Natural killer cell treated with Interleukin-12 subunit alpha and Interleukin-12 subunit beta and Interleukin-15 and Interleukin-18, amount 100 ng/mL, for 72 hours (primary cell): ENCODE data around the gene ME1. TPM values are rescaled to one million over a fixed set of nuclear protein-coding genes. Genes with fewer than 3 reads are reported as not detected.
"Not testable (repeated sequence)": the region's sequence is repeated elsewhere in the genome, so short reads cannot be mapped to it uniquely, and the experiment has no call there.

ENCODE experiments used
- ATAC-seq, 2 donors: fragments of 150-1000 bp; cut with Tn5 transposase in 1 of 2; sonication (Bioruptor Pico), chemical (Tn5 transposase) in 1 of 2; 2 replicates each; pipeline ENCODE4 v1.10.0; 2021
- DNase-seq: peaks from one replicate; pipeline ENCODE4 v3.0.0; 2022; ENCODE audit warnings: low spot score
- H3K27ac Mint-ChIP-seq, 2 donors: 1 replicate in 1 of 2; 2 replicates in 1 of 2; pipeline ENCODE4 v1.8.0; 2022; ENCODE audit warnings: mixed read lengths in 2 of 2, mild to moderate bottlenecking in 1 of 2, moderate library complexity in 1 of 2
- H3K27me3 Mint-ChIP-seq, 2 donors: 1 replicate in 1 of 2; 2 replicates in 1 of 2; pipeline ENCODE4 v1.8.0; 2022; ENCODE audit warnings: mixed read lengths in 2 of 2
- H3K36me3 Mint-ChIP-seq: one replicate; pipeline ENCODE4 v1.8.0; 2022; ENCODE audit warnings: mixed read lengths
- H3K4me1 Mint-ChIP-seq, 2 donors: 1 replicate in 1 of 2; 2 replicates in 1 of 2; pipeline ENCODE4 v1.8.0; 2022; ENCODE audit warnings: low read depth in 2 of 2, mixed read lengths in 2 of 2, mild to moderate bottlenecking in 1 of 2
- H3K4me3 Mint-ChIP-seq: one replicate; pipeline ENCODE4 v1.8.0; 2022; ENCODE audit warnings: mixed read lengths
- H3K9me3 Mint-ChIP-seq: 2 replicates; pipeline ENCODE4 v1.8.0; 2022; ENCODE audit warnings: mixed read lengths
- total RNA-seq, 2 donors: library from RNA; stranded (reverse); gene quantifications; one replicate each; pipeline ENCODE4 v1.2.3, GENCODE V29; 2022

ME1 gene
- total RNA-seq, 2 donors from 2014 or later: 1.3 to 1.7 TPM

DNA sequence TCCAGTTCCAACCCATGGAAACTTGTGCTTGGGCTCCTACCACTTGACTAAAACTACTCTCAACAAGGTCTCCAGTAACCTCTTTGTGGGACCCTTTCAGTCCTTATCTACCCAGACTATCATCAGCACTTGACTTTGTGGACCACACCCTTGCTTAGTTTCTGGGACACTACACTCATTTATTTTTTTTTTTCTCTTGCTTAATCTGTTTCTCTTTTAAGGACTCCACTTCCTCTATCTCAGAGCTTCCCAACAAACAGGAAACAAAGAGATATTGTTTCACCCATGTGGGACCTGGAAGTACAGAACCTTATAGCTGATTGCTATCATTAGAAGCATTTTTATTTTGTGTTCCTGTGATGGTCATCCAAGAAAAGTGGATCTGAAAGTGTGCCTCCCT is 28.8 kb upstream of the ME1 start:
- no peaks in the 10 kb centered on the region for H3K27me3 Mint-ChIP-seq
- H3K9me3 Mint-ChIP-seq: no peaks in the 10 kb centered on the region
- H3K4me3 Mint-ChIP-seq: no peak overlapping the region
- no peak for DNase-seq
- ATAC-seq: no peak
- no peaks in the 10 kb centered on the region for H3K36me3 Mint-ChIP-seq
- H3K27ac Mint-ChIP-seq: no peak overlapping the region
- peaks cover 0 to 4% of the 10 kb centered on the region in 2 donors for H3K4me1 Mint-ChIP-seq

DNA sequence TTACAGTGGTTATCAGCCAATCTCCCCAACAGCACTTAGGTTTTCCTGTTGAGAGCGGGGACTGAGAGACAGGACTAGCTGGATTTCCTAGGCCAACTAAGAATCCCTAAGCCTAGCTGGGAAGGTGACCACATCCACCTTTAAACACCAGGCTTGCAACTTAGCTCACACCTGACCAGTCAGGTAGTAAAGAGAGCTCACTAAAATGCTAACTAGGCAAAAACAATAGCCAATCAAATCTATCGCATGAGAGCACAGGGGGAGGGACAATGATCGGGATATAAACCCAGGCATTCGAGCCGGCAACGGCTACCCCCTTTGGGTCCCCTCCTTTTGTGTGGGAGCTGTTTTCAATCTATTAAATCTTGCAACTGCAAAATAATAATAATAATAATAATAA is 19.2 kb upstream of the ME1 start:
- not testable (repeated sequence) for H3K4me1 Mint-ChIP-seq, ATAC-seq, H3K36me3 Mint-ChIP-seq, H3K9me3 Mint-ChIP-seq, H3K27ac Mint-ChIP-seq, DNase-seq, H3K27me3 Mint-ChIP-seq, H3K4me3 Mint-ChIP-seq

- H3K9me3 Mint-ChIP-seq, H3K36me3 Mint-ChIP-seq, H3K27ac Mint-ChIP-seq, H3K4me1 Mint-ChIP-seq, ATAC-seq, H3K4me3 Mint-ChIP-seq, DNase-seq: not testable (repeated sequence)
- H3K27me3 Mint-ChIP-seq: peaks cover 3 to 11% of the 10 kb centered on the region in 2 donors
Observed at GRCh38 chr6:83444086-83444699, 13.3 kb upstream of the ME1 start.

DNA sequence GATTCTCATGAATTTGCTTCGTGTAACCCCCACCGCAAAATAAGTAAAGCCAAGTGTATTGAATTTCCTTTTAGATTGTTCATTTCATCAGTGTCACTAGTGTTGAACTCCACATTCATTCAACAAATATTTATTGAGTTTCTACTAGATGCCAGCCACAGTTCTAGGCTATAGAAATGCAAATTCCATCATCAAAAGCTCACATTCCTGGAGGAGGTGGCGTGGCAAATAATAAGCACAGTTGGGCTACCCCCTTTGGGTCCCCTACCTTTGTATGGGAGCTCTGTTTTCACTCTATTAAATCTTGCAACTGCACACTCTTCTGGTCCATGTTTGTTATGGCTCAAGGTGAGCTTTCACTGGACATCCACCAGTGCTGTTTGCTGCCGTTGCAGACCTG is 12.7 kb upstream of the ME1 start:
- H3K27ac Mint-ChIP-seq: no peak overlapping the region
- ATAC-seq: no peak
- no peak overlapping the region for H3K4me3 Mint-ChIP-seq
- no peak for DNase-seq
- peaks cover 5 to 7% of the 10 kb centered on the region in 2 donors for H3K4me1 Mint-ChIP-seq
- no peaks in the 10 kb centered on the region for H3K36me3 Mint-ChIP-seq
- peaks cover 3 to 11% of the 10 kb centered on the region in 2 donors for H3K27me3 Mint-ChIP-seq
- no peaks in the 10 kb centered on the region for H3K9me3 Mint-ChIP-seq

DNA sequence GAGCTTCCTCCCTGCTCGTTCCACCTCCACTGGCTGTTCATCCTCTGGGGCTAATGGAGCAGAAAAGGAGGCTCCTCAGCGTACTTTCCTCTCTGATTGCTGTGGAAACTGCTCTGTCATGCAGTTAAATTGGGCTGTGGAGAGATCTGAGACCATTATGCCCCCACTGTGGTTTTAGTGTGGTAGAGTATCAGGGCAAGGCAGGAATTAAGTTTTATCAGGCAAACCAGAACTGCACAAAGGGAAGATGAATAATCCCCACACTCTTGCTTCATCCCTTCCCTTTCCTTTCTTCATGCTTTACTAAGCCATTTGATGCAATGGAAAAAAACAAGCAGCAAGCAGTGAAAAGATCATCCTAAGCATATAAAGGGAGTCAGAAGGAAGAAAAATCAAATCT is 11.9 kb upstream of the ME1 start:
- Mint-ChIP-seq H3K4me1 (peaks cover 5 to 7% of the 10 kb centered on the region in 2 donors), H3K27ac (no peak overlapping the region), H3K4me3 (no peak overlapping the region), H3K36me3 (no peaks in the 10 kb centered on the region), H3K9me3 (no peaks in the 10 kb centered on the region), H3K27me3 (peaks cover 3 to 11% of the 10 kb centered on the region in 2 donors)
- DNase-seq (no peak), ATAC-seq (no peak)

DNA sequence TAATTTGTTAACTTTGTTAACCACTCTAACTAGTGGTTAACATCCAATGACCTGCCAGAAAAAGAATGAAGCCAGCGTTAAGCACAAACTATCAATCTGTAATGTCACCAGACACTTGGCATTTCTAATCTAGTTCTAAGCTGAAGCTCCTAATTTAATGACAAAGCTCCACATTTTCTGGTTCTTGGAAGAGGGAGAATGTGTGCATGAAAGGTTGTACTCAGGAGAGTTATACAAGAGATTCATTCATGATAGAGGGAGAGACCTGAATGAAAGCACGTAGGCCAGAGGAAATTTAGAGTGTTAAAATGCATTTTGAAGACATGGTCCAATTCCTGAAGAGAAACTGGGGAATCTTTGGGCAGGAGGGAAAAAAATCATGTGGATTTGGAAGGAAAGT is 8.3 kb upstream of the ME1 start:
- Mint-ChIP-seq H3K27me3 (peaks cover 3 to 19% of the 10 kb centered on the region in 2 donors), H3K4me1 (peaks cover 5% of the 10 kb centered on the region in 2 donors), H3K36me3 (no peaks in the 10 kb centered on the region), H3K27ac (no peak overlapping the region), H3K4me3 (no peak overlapping the region), H3K9me3 (no peaks in the 10 kb centered on the region)
- DNase-seq (no peak), ATAC-seq (no peak)

GRCh38 chr6:83436674-83437073 is 5.8 kb upstream of the ME1 start:
- H3K27ac Mint-ChIP-seq: no peak overlapping the region
- H3K36me3 Mint-ChIP-seq: no peaks in the 10 kb centered on the region
- H3K4me1 Mint-ChIP-seq: peaks cover 0 to 3% of the 10 kb centered on the region in 2 donors
- no peaks in the 10 kb centered on the region for H3K9me3 Mint-ChIP-seq
- no peak for ATAC-seq
- no peak for DNase-seq
- peaks cover 3 to 12% of the 10 kb centered on the region in 2 donors for H3K27me3 Mint-ChIP-seq
- no peak overlapping the region for H3K4me3 Mint-ChIP-seq

DNA sequence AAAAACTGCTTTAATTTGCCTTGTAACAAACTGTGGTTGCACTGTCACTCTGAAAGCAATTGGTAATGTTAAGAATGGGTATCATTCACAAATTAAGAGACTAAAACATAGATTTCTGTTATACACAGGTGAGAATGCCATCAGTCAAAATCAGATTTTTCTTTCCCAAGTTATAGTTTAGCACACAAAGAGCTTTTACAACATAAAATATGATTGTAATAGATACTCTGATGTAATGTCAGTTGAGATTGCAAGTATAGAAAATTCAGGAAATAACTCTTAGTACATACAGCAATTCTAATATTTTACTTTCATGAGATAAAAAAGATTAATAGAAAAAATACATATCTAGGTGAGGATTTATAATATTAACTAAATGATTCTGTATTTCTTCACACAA is 2.3 kb upstream of the ME1 start:
- Mint-ChIP-seq H3K36me3 (no peaks in the 10 kb centered on the region), H3K27me3 (peaks cover 0 to 8% of the 10 kb centered on the region in 2 donors), H3K4me1 (peaks cover 8 to 12% of the 10 kb centered on the region in 2 donors), H3K27ac (no peak overlapping the region), H3K9me3 (no peaks in the 10 kb centered on the region), H3K4me3 (no peak overlapping the region)
- no peak for ATAC-seq
- no peak for DNase-seq

GRCh38 chr6:83432636-83433035 is 1.8 kb upstream of the ME1 start:
- Mint-ChIP-seq H3K36me3 (no peaks in the 10 kb centered on the region), H3K27ac (peak overlapping the region in 1 of 2 donors; percentile 69), H3K4me1 (peaks cover 8 to 12% of the 10 kb centered on the region in 2 donors), H3K9me3 (no peaks in the 10 kb centered on the region), H3K27me3 (peaks cover 0 to 8% of the 10 kb centered on the region in 2 donors), H3K4me3 (peak overlapping the region; percentile 7)
- ATAC-seq (no peak), DNase-seq (no peak)

GRCh38 chr6:83431545-83432155 is 799 bp upstream of the ME1 start:
- Mint-ChIP-seq H3K27ac (peak overlapping the region; percentile 67 to 82), H3K4me3 (peak overlapping the region; percentile 7), H3K27me3 (no peaks in the 10 kb centered on the region), H3K9me3 (no peaks in the 10 kb centered on the region), H3K4me1 (peaks cover 8 to 12% of the 10 kb centered on the region in 2 donors), H3K36me3 (no peaks in the 10 kb centered on the region)
- no peak for ATAC-seq
- no peak for DNase-seq

GRCh38 chr6:83429857-83430610 is 817 bp downstream of the ME1 start:
- ATAC-seq (no peak), DNase-seq (no peak)
- H3K4me1 Mint-ChIP-seq: peaks cover 8 to 12% of the 10 kb centered on the region in 2 donors
- H3K36me3 Mint-ChIP-seq: no peaks in the 10 kb centered on the region
- H3K9me3 Mint-ChIP-seq: no peaks in the 10 kb centered on the region
- no peaks in the 10 kb centered on the region for H3K27me3 Mint-ChIP-seq
- peak overlapping the region in 1 of 2 donors; percentile 3 for H3K27ac Mint-ChIP-seq
- H3K4me3 Mint-ChIP-seq: peak overlapping the region; percentile 67

DNA sequence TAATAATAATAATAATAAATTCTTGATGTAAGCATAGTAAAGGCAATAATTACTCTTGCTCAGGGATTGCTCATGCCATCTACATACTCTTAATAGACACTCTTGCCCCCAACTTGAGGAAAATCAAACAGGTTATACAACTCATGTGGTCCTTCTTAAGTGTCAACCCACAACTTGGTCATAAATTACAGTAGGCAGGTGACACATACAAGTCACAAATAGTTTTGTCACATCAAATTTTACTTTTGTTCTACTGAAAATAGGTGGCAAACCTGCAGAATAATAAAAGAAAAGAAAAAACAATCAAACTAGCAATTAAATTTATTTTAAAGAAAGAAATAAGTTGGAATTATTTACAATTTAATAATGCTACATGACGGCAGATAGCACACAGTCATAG is 1.6 kb downstream of the ME1 start:
- no peaks in the 10 kb centered on the region for H3K9me3 Mint-ChIP-seq
- peaks cover 8 to 12% of the 10 kb centered on the region in 2 donors for H3K4me1 Mint-ChIP-seq
- no peak for ATAC-seq
- no peaks in the 10 kb centered on the region for H3K36me3 Mint-ChIP-seq
- no peak overlapping the region for H3K4me3 Mint-ChIP-seq
- no peak for DNase-seq
- H3K27me3 Mint-ChIP-seq: no peaks in the 10 kb centered on the region
- no peak overlapping the region for H3K27ac Mint-ChIP-seq

DNA sequence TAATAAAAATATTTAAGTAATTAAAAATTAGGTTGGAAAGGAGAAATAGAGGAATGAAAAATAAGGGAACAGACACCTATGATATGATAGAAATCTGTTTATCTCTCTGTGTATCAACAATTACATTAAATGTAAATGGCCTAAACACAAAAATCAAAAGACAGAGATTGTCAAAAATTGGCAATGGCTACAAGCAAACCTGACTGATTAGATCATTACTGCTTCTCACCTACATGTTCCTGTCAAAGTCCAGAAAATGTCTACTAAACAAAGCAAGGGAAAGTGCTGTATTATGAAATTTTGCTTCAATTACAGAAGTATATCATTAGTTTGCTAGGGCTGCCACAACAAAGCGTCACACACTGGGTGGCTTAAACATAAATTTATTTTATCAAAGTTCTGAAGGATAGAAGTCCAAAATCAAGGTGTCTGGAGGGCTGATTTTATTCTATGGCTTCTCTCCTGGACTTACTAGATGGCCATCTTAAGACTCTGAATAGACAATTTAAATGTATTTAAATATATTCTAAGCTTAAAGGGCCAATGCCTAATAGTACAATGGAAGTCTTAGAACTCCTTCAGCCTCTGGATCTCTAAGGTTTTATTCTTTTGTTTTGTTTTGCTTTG is 6.3 kb downstream of the ME1 start:
- Mint-ChIP-seq H3K9me3 (no peaks in the 10 kb centered on the region), H3K4me3 (no peak overlapping the region), H3K27ac (no peak overlapping the region), H3K27me3 (no peaks in the 10 kb centered on the region), H3K36me3 (no peaks in the 10 kb centered on the region), H3K4me1 (no peaks in the 10 kb centered on the region)
- ATAC-seq (no peak), DNase-seq (no peak)
